Cerebellar cortex (tissue), 1 donor: ENCODE data around the gene STRN.
"Not testable (repeated sequence)": the region's sequence is repeated elsewhere in the genome, so short reads cannot be mapped to it uniquely, and the experiment has no call there.

Experiments used
- DNase-seq: peaks from one replicate; pipeline ENCODE4 v3.0.0-alpha.2; 2015; ENCODE audit warnings: low spot score

Gene STRN

GRCh38 chr2:36839976-36840617 lies 126.2 kb downstream of the STRN start:
- no peak for DNase-seq

GRCh38 chr2:36834731-36835524 lies 131.4 kb downstream of the STRN start:
- DNase-seq: no peak

- no peak for DNase-seq
Measured at GRCh38 chr2:36834203-36834602, 132.1 kb downstream of the STRN start.

GRCh38 chr2:36831185-36831584 lies 135.2 kb downstream of the STRN start:
- no peak for DNase-seq

GRCh38 chr2:36824683-36825082 lies 141.7 kb downstream of the STRN start:
- DNase-seq: not testable (repeated sequence)

DNA sequence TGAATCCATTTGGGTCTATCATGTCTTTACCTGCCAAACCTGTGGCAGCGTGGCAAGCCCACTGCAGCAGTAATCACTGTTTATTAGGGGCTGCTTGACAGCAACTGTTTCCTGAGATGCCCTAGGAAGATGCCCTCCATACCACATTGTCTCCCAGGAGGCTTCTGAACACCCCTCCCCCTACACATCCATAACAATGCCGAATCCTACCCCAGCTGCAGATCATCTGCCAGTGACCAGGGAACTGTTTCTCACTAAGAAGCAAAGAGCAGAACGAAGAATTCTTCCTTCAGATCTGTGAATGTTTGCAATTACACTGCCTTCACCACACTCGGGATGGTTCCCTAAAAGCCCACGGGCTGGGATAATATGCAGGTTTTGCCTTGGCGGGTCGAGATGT lies 142.1 kb downstream of the STRN start:
- no peak for DNase-seq

- no peak for DNase-seq
Measured at GRCh38 chr2:36823862-36824261, 142.5 kb downstream of the STRN start.

- no peak for DNase-seq
Measured at GRCh38 chr2:36820942-36821605, 145.3 kb downstream of the STRN start.

- no peak for DNase-seq
Measured at GRCh38 chr2:36819095-36819711, 147.1 kb downstream of the STRN start.

- DNase-seq: no peak
Measured at GRCh38 chr2:36818542-36818941, 147.8 kb downstream of the STRN start.

DNA sequence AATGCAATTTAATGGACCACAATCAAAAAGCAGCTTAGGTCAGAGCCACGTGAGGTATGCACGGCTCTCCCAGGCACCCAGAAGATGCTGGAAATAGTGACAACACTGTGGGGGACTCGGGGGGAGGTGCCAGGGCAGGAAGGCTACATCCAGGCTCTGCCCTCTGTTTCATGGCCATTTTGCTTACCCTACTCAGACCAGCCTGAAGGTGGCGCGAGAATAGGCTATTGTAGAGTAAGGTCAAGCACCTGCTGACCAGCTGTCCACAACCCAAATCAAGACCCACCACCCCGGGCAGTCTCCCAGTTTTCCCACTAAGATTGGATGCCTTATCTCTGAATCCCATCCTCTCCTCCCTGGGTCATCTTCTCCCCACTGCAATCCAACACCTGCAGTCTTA lies 154.1 kb downstream of the STRN start:
- no peak for DNase-seq

- DNase-seq: no peak
Measured at GRCh38 chr2:36811071-36811470, 155.3 kb downstream of the STRN start.

GRCh38 chr2:36809069-36809445 lies 157.3 kb downstream of the STRN start:
- no peak for DNase-seq

DNA sequence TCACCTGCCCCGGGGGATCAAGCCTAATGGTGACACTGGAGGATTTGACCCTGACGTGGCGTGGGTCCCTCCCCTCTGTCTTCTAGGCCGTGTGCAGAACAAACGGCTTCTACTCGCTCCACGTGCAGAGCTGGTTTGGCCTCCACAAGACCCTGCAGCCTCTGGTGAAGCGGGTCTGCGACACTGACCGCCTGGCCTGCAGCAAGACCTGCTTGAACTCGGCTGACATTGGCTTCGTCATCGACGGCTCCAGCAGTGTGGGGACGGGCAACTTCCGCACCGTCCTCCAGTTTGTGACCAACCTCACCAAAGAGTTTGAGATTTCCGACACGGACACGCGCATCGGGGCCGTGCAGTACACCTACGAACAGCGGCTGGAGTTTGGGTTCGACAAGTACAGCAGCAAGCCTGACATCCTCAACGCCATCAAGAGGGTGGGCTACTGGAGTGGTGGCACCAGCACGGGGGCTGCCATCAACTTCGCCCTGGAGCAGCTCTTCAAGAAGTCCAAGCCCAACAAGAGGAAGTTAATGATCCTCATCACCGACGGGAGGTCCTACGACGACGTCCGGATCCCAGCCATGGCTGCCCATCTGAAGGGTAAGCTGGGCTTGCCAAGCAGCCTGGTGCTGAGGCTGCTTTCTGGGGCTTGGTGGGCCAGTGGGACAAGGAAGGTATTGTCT lies 157.8 kb downstream of the STRN start:
- no peak for DNase-seq

DNA sequence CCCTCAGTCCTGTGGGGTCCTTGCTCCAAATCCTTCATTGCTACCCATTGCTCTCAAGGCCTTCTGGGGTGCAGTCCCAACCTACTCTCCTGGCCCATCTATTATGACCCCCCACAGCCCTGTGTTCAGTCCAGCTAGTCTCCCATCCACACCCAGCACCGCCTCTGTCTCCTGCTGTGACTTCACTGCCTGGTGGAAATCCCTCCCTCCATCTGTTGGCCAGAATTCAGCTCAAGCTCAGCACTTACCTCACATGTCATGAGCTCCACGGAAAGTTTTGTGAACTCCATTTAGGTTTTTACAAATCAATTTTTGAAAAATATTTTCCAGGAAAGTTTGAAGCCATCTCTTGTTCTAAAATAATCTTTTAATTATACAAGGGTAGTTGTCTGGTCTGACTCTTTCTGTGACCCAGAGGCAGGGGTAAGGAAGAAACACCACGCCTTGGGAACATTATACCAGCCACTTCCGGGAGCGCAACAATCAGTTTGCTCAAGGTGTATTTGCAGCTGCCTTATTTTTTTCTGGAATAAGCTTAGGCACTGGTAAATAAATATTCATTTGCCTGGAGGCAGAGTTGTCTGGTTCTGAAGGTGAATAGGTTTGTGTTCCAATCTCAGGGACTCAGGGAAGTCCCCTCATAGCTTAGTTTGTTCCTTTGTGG lies 159.0 kb downstream of the STRN start:
- no peak for DNase-seq

DNA sequence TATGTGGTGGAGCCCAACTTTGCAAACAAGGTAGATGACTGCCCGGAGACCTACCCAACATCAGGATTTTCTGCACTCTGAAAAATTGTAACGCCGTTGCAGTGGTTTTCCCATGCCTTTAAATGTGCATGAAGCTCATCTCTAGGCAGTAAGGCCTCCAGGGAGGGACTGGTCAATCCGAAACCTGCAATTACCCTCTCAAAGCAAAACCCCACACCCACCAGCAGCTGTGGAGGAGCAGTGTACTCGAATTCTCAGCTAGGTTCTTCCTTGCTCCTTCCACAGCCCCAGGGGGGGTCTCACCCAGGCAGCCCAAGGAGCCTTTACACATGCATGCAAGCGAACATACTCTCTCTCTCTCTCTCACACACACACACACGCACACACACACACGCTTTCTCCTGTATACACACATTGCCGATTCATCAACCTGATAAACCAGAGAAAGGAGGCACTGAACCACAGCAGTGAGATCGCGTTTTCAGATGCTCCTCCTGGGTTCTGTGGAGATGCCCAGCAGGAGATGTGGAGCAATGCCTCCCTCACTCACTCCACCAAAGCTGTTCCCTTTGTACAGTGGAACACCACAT lies 160.6 kb downstream of the STRN start:
- no peak for DNase-seq

DNA sequence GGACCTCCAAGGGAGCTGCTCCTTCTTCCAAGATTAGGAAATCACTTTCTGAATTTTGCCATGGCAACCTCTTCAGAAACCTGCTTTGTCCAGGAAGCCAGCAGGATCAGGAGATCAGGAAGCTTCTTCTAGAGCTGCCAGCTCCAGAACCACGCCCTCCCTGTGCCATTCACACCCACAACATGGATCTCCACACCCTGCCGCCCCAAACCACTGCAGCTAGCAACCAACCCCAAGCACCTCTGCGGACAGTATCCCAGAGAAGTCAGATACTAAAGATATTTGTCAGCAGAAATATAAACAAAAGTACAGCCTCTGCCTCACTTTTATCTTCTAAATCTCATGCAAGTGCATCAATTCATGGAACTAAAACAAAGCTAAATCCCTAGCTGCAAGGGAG lies 163.4 kb downstream of the STRN start:
- DNase-seq: no peak

GRCh38 chr2:36801088-36801487 lies 165.2 kb downstream of the STRN start:
- no peak for DNase-seq

DNA sequence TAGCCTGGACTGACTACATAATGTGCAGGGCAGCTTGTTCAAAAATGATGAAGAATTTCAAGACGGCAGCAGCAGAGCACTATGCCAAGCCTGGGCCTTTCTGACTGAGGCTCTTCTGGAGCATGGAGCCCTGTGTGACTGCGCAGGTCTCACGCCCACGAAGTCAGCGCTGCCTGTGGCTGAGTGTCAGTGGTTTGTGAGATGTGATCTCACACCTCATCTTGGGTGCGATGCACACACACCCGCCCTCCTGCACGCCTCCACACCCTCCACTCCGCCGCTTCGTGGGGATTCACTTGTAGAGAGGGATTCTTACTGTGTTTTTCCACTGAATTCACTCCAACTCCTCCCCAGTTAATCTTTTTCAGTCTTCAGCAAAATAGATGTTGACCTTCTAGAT lies 166.0 kb downstream of the STRN start:
- DNase-seq: no peak

- no peak for DNase-seq
Measured at GRCh38 chr2:36798724-36799123, 167.6 kb downstream of the STRN start.
